ENCODE measurements around the gene IST1.

DNA sequence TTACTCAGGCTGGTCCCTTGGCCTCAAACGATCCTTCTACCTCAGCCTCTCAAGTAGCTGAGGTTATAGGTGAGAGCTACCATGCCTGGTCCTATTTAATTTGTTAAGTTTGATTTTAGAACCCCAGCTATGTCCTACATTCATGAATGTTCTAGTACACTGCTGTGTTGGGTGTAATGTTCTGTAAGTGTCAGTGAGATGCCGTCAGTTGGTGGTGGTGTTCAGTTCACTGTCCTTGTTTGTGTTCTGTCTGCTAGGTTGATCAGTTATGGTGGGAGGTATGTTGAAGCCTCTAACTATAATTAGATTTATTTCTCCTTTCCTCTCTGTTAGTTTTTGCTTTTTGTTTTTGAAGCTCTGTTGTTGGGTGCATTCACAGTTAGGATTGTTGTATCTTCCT lies 8.3 kb downstream of the IST1 start:
- TF ChIP-seq, protein P1, sequence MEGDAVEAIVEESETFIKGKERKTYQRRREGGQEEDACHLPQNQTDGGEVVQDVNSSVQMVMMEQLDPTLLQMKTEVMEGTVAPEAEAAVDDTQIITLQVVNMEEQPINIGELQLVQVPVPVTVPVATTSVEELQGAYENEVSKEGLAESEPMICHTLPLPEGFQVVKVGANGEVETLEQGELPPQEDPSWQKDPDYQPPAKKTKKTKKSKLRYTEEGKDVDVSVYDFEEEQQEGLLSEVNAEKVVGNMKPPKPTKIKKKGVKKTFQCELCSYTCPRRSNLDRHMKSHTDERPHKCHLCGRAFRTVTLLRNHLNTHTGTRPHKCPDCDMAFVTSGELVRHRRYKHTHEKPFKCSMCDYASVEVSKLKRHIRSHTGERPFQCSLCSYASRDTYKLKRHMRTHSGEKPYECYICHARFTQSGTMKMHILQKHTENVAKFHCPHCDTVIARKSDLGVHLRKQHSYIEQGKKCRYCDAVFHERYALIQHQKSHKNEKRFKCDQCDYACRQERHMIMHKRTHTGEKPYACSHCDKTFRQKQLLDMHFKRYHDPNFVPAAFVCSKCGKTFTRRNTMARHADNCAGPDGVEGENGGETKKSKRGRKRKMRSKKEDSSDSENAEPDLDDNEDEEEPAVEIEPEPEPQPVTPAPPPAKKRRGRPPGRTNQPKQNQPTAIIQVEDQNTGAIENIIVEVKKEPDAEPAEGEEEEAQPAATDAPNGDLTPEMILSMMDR (IDR thresholded peaks at IDR 0.05; ENCODE audit: poor library complexity) = no peak
- TF ChIP-seq EZH2 (IDR thresholded peaks at IDR 0.05; ENCODE audit: borderline replicate concordance) = no peak
